WTC11 (cell line): ENCODE data around the gene CHST6. TPM values are rescaled to one million over a fixed set of nuclear protein-coding genes. Genes with fewer than 3 reads are reported as not detected.

ENCODE experiments used
- ATAC-seq: fragments of 200-7000 bp; cut with Tn5 transposase; 2 replicates; pipeline ENCODE4 v1.10.0; 2021; ENCODE audit warnings: mild to moderate bottlenecking, moderate library complexity
- CTCF ChIA-PET: fragments of 300-600 bp; sonication (Branson Sonifier 250); formaldehyde crosslinking; loops from one replicate; lab custom pipeline; 2021; ENCODE audit warnings: antibody characterized with exemption; lab: Charles Lee
- POLR2A ChIA-PET: fragments of 350-600 bp; sonication (Branson Sonifier 250); formaldehyde crosslinking; loops from one replicate; lab custom pipeline; 2021; ENCODE audit warnings: antibody characterized with exemption; lab: Charles Lee
- DNase-seq: peaks from one replicate; pipeline ENCODE4 v3.0.0; 2021; ENCODE audit warnings: low spot score
- H3K27ac Mint-ChIP-seq: 2 replicates; pipeline ENCODE4 v1.8.0; 2021; ENCODE audit warnings: mixed read lengths
- H3K27me3 Mint-ChIP-seq: 2 replicates; pipeline ENCODE4 v1.8.0; 2021; ENCODE audit warnings: low read depth, mild to moderate bottlenecking, moderate library complexity, mixed read lengths
- H3K36me3 Mint-ChIP-seq: 2 replicates; pipeline ENCODE4 v1.8.0; 2021; ENCODE audit warnings: mixed read lengths
- H3K4me1 Mint-ChIP-seq: 2 replicates; pipeline ENCODE4 v1.8.0; 2022; ENCODE audit warnings: mixed read lengths
- H3K4me3 Mint-ChIP-seq: 2 replicates; pipeline ENCODE4 v1.8.0; 2021; ENCODE audit warnings: mild to moderate bottlenecking, moderate library complexity, mixed read lengths
- H3K9me3 Mint-ChIP-seq: 2 replicates; pipeline ENCODE4 v1.8.0; 2021; ENCODE audit warnings: mixed read lengths
- AR ChIP-seq: fragments of 250-450 bp; sonication (Bioruptor Pico); IDR thresholded peaks from 2 replicates; pipeline ENCODE4 v1.9.0; 2021; ENCODE audit warnings: mild to moderate bottlenecking
- ARID4B ChIP-seq: sonication (generic); formaldehyde crosslinking; IDR thresholded peaks from 2 replicates; pipeline ENCODE4 v1.8.0; 2023; ENCODE audit warnings: missing genetic modification reagents, mild to moderate bottlenecking, borderline replicate concordance
- ELF4 ChIP-seq: sonication (generic); formaldehyde crosslinking; IDR thresholded peaks from 2 replicates; pipeline ENCODE4 v1.8.1; 2022; ENCODE audit warnings: low read depth, mild to moderate bottlenecking, moderate library complexity, missing genetic modification reagents
- EMX1 ChIP-seq: fragments of 250-450 bp; sonication (Bioruptor Pico); IDR thresholded peaks from 2 replicates; pipeline ENCODE4 v1.8.0; 2021; ENCODE audit warnings: mild to moderate bottlenecking
- ERG ChIP-seq: fragments of 250-450 bp; sonication (Bioruptor Pico); IDR thresholded peaks from 2 replicates; pipeline ENCODE4 v1.8.0; 2021; ENCODE audit warnings: mild to moderate bottlenecking
- GTF2I ChIP-seq: fragments of 250-450 bp; sonication (Bioruptor Pico); conservative IDR thresholded peaks from 2 replicates; pipeline ENCODE4 v1.4.0; 2021; ENCODE audit warnings: mild to moderate bottlenecking
- JUN ChIP-seq: sonication (generic); formaldehyde crosslinking; IDR thresholded peaks from 2 replicates; pipeline ENCODE4 v1.8.0; 2023; ENCODE audit warnings: mild to moderate bottlenecking, missing genetic modification reagents
- NR1H2 ChIP-seq: sonication (generic); formaldehyde crosslinking; IDR thresholded peaks from 2 replicates; pipeline ENCODE4 v1.9.0; 2021; ENCODE audit warnings: mild to moderate bottlenecking, moderate library complexity, missing genetic modification reagents
- NR3C1 ChIP-seq: sonication (generic); formaldehyde crosslinking; conservative IDR thresholded peaks from 2 replicates; pipeline ENCODE4 v1.8.1; 2023; ENCODE audit warnings: low read depth, mild to moderate bottlenecking, missing genetic modification reagents
- RELA ChIP-seq: sonication (generic); formaldehyde crosslinking; IDR thresholded peaks from 2 replicates; pipeline ENCODE4 v1.8.1; 2022; ENCODE audit warnings: missing genetic modification reagents, mild to moderate bottlenecking, borderline replicate concordance
- STAT6 ChIP-seq: sonication (generic); formaldehyde crosslinking; conservative IDR thresholded peaks from 2 replicates; pipeline ENCODE4 v1.8.1; 2023; ENCODE audit warnings: mild to moderate bottlenecking, low read depth, missing genetic modification reagents, moderate library complexity
- TCF7 ChIP-seq: sonication (generic); formaldehyde crosslinking; IDR thresholded peaks from 2 replicates; pipeline ENCODE4 v1.8.0; 2022; ENCODE audit warnings: mild to moderate bottlenecking, low read depth, missing genetic modification reagents, moderate library complexity
- TEAD4 ChIP-seq: sonication (generic); formaldehyde crosslinking; IDR thresholded peaks from 2 replicates; pipeline ENCODE4 v1.8.0; 2022; ENCODE audit warnings: mild to moderate bottlenecking, missing genetic modification reagents
- ZMAT4 ChIP-seq: fragments of 250-450 bp; sonication (Bioruptor Pico); IDR thresholded peaks from 2 replicates; pipeline ENCODE4 v1.9.0; 2021; ENCODE audit warnings: mild to moderate bottlenecking
- ZNF121 ChIP-seq: sonication (generic); formaldehyde crosslinking; IDR thresholded peaks from 2 replicates; pipeline ENCODE4 v1.8.0; 2023; ENCODE audit warnings: missing genetic modification reagents
- ZNF396 ChIP-seq: fragments of 250-450 bp; sonication (Bioruptor Pico); IDR thresholded peaks from 2 replicates; pipeline ENCODE4 v1.8.0; 2021; ENCODE audit warnings: mild to moderate bottlenecking, moderate library complexity, borderline replicate concordance
- ZNF425 ChIP-seq: fragments of 250-450 bp; sonication (Bioruptor Pico); conservative IDR thresholded peaks from 2 replicates; pipeline ENCODE4 v1.9.0; 2021; ENCODE audit warnings: mild to moderate bottlenecking
- ZNF671 ChIP-seq: fragments of 250-450 bp; sonication (Bioruptor Pico); IDR thresholded peaks from 2 replicates; pipeline ENCODE4 v1.8.0; 2021; ENCODE audit warnings: mild to moderate bottlenecking
- total RNA-seq: library from RNA; stranded (reverse); gene quantifications from 3 replicates; pipeline ENCODE4 v1.2.3, GENCODE V29; 2021

Gene CHST6
- total RNA-seq, 1 experiment from 2014 or later, result 20.2 TPM

- DNase-seq, result no peak
- Mint-ChIP-seq H3K36me3 (peaks cover 16% of the 10 kb centered on the region), H3K4me3 (no peak overlapping the region), H3K9me3 (no peaks in the 10 kb centered on the region), H3K27me3 (no peaks in the 10 kb centered on the region), H3K4me1 (peaks cover 9% of the 10 kb centered on the region), H3K27ac (peak overlapping the region; percentile 55; the same call in 1 of the 2 replicates)
- ATAC-seq, result no peak
- TF ChIP-seq ELF4 (CRISPR knock-in tag) (no peak), ZNF425 (CRISPR knock-in tag) (no peak), ZNF396 (CRISPR knock-in tag) (no peak)
- ChIA-PET POLR2A (interaction anchor here (0.5 kb wide), 1 partner anchor 104 kb away, joined by 3 read pairs; no protein-coding TSS in a partner anchor), CTCF (interaction anchor here (2.0 kb wide), 1 partner anchor 32 kb away, joined by 12 read pairs; no protein-coding TSS in a partner anchor)
These were observed 9.8 kb downstream of the CHST6 start for GRCh38 chr16:75485230-75486013.

- H3K27ac Mint-ChIP-seq, result no peak overlapping the region
- DNase-seq, result no peak
- CTCF ChIA-PET, result no interaction called here
- H3K36me3 Mint-ChIP-seq, result peaks cover 23% of the 10 kb centered on the region
- no peak overlapping the region for H3K4me3 Mint-ChIP-seq
- ATAC-seq, result no peak
- TF ChIP-seq ZNF671, result no peak
- TF ChIP-seq TEAD4 (CRISPR knock-in tag), result no peak
- no peak for TF ChIP-seq RELA (CRISPR knock-in tag)
- TF ChIP-seq GTF2I (CRISPR knock-in tag), result no peak
- TF ChIP-seq ZNF121 (CRISPR knock-in tag), result no peak
- no peak for TF ChIP-seq ARID4B (CRISPR knock-in tag)
- TF ChIP-seq STAT6 (CRISPR knock-in tag), result no peak
- no peak for TF ChIP-seq ZMAT4 (CRISPR knock-in tag)
- no peak for TF ChIP-seq ERG
- TF ChIP-seq EMX1 (CRISPR knock-in tag), result no peak
- no peak for TF ChIP-seq NR1H2
- no peak for TF ChIP-seq AR (CRISPR knock-in tag)
- TF ChIP-seq TCF7 (CRISPR knock-in tag), result no peak
- no peak for TF ChIP-seq NR3C1 (CRISPR knock-in tag)
- no peak for TF ChIP-seq JUN (CRISPR knock-in tag)
- no peaks in the 10 kb centered on the region for H3K27me3 Mint-ChIP-seq
- H3K9me3 Mint-ChIP-seq, result no peaks in the 10 kb centered on the region
- POLR2A ChIA-PET, result no interaction called here
- H3K4me1 Mint-ChIP-seq, result peaks cover 9% of the 10 kb centered on the region
These were observed 12.0 kb downstream of the CHST6 start for GRCh38 chr16:75483222-75483621.
